Gastroesophageal sphincter (tissue), 3 donors: ENCODE results near the gene RAMP2.

ENCODE experiments used
- CTCF ChIP-seq, 4 experiments: fragments of 200-600 bp in 2 of 4; fragments of 450-650 bp in 2 of 4; sonication (generic) in 1 of 4; IDR thresholded peaks; one replicate each; pipeline ENCODE4 v1.5.1; 2017 to 2019; ENCODE audit warnings: antibody characterized with exemption in 4 of 4, mild to moderate bottlenecking in 2 of 4, moderate library complexity in 2 of 4
- EP300 ChIP-seq: sonication (generic); formaldehyde crosslinking; IDR thresholded peaks from one replicate; pipeline ENCODE4 v1.6.1; 2017; ENCODE audit warnings: antibody characterized with exemption, mild to moderate bottlenecking
- POLR2A ChIP-seq, 2 donors: fragments of 450-650 bp; IDR thresholded peaks; one replicate each; pipeline ENCODE4 v1.6.1; 2017; ENCODE audit warnings: antibody characterized with exemption in 2 of 2, mild to moderate bottlenecking in 2 of 2, moderate library complexity in 1 of 2
- POLR2AphosphoS5 ChIP-seq: sonication (generic); formaldehyde crosslinking; IDR thresholded peaks from one replicate; pipeline ENCODE4 v1.6.1; 2017; ENCODE audit warnings: antibody characterized with exemption

GRCh38 chr17:42795465-42795864 lies 34.4 kb downstream of the RAMP2 start:
- TF ChIP-seq POLR2AphosphoS5 (no peak), CTCF (IDR thresholded peaks at IDR 0.05) (no peak), POLR2A (IDR thresholded peaks at IDR 0.05) (no peak), EP300 (no peak)
